Fibroblast of lung (primary cell): ENCODE results near the gene C1QL2. TPM values are rescaled to one million over a fixed set of nuclear protein-coding genes. Genes with fewer than 3 reads are reported as not detected.

Source experiments
- DNase-seq, 2 donors: peaks; one replicate each; pipeline versions ENCODE4 v3.0.0 to v3.0.0-alpha.2; 2010; ENCODE audit warnings: low read depth in 2 of 2
- H2AFZ ChIP-seq: 2 replicates; pipeline ENCODE4 v1.5.1; 2012; ENCODE audit warnings: low read length, control low read depth, inconsistent platforms
- H3K27ac ChIP-seq: 2 replicates; pipeline ENCODE4 v1.5.1; 2011; ENCODE audit warnings: low read length, control low read depth; ENCODE audit not compliant: insufficient read depth
- H3K27me3 ChIP-seq: 2 replicates; pipeline ENCODE4 v1.5.1; 2011; ENCODE audit warnings: mild to moderate bottlenecking, low read length; ENCODE audit not compliant: control insufficient read depth, insufficient read depth
- H3K36me3 ChIP-seq: 2 replicates; pipeline ENCODE4 v1.5.1; 2011; ENCODE audit warnings: low read length; ENCODE audit not compliant: control insufficient read depth, insufficient read depth
- H3K4me1 ChIP-seq: 2 replicates; pipeline ENCODE4 v1.5.1; 2011; ENCODE audit warnings: low read length; ENCODE audit not compliant: control insufficient read depth, insufficient read depth; ENCODE audit errors: extremely low read depth
- H3K4me2 ChIP-seq: 2 replicates; pipeline ENCODE4 v1.5.1; 2011; ENCODE audit warnings: low read length, control low read depth; ENCODE audit not compliant: insufficient read depth; ENCODE audit errors: extremely low read depth
- H3K4me3 ChIP-seq, 4 experiments: fragments of 200-600 bp in 1 of 4; sonication (generic) in 1 of 4; replicated peaks in 1 of 4; 2 replicates each; pipeline ENCODE4 v1.5.1; 2011 to 2016; ENCODE audit warnings: low read length in 4 of 4, low read depth in 3 of 4, mild to moderate bottlenecking in 3 of 4, control low read depth in 2 of 4, inconsistent platforms in 1 of 4, mixed read lengths in 1 of 4; ENCODE audit not compliant: insufficient read depth in 1 of 4; ENCODE audit errors: control extremely low read depth in 1 of 4
- H3K79me2 ChIP-seq: 2 replicates; pipeline ENCODE4 v1.5.1; 2012; ENCODE audit warnings: mild to moderate bottlenecking, low read length, inconsistent platforms; ENCODE audit not compliant: control insufficient read depth, insufficient read depth
- H3K9ac ChIP-seq: 2 replicates; pipeline ENCODE4 v1.5.1; 2011; ENCODE audit warnings: mild to moderate bottlenecking, low read length, control low read depth; ENCODE audit not compliant: insufficient read depth
- H3K9me3 ChIP-seq: 2 replicates; pipeline ENCODE4 v1.5.1; 2012; ENCODE audit warnings: low read depth, low read length; ENCODE audit not compliant: control insufficient read depth, insufficient read depth
- H4K20me1 ChIP-seq: 2 replicates; pipeline ENCODE4 v1.5.1; 2011; ENCODE audit warnings: low read length; ENCODE audit not compliant: control insufficient read depth, insufficient read depth; ENCODE audit errors: extremely low read depth
- CTCF ChIP-seq, 2 donors: IDR thresholded peaks in 1 of 2; conservative IDR thresholded peaks in 1 of 2; 1 replicate in 1 of 2; 2 replicates in 1 of 2; pipeline ENCODE4 v1.5.1; 2011 to 2012; ENCODE audit warnings: low read length in 2 of 2, control low read depth in 1 of 2, inconsistent platforms in 1 of 2, low read depth in 1 of 2, mild to moderate bottlenecking in 1 of 2
- EZH2 ChIP-seq: IDR thresholded peaks from 2 replicates; pipeline ENCODE4 v1.5.1; 2012; ENCODE audit warnings: low read length, control low read depth, mild to moderate bottlenecking; ENCODE audit errors: missing control alignments
- polyA plus RNA-seq, 2 donors: library from polyadenylated mRNA; depleted of rRNA in 1 of 2; stranded (reverse) in 1 of 2; unstranded in 1 of 2; fragments of >200 nt; gene quantifications; 2 replicates each; pipeline ENCODE4 v1.2.1, GENCODE V29; 2011 to 2012; ENCODE audit warnings: missing spikeins in 1 of 2
- total RNA-seq: library from RNA; depleted of rRNA; stranded (reverse); fragments of >200 nt; gene quantifications from 2 replicates; pipeline ENCODE4 v1.2.1, GENCODE V29; 2014

C1QL2 gene
- total and polyA plus RNA-seq, 2 donors (not counting 1 experiment from before 2014, with no cell fraction given), result not detected

GRCh38 chr2:119123389-119123788 lies 35.2 kb downstream of the C1QL2 start:
- no peaks in the 10 kb centered on the region for H3K79me2 ChIP-seq
- TF ChIP-seq CTCF (conservative IDR thresholded peaks at IDR 0.05 in 1 of 2, IDR thresholded peaks at IDR 0.05 in 1 of 2; ENCODE audit: low read depth in 1 of 2, low read length in 2 of 2) (no peak), EZH2 (no peak)
- no peaks in the 10 kb centered on the region for H3K4me1 ChIP-seq
- no peak overlapping the region for H3K4me2 ChIP-seq
- H3K9ac ChIP-seq, result no peak overlapping the region
- H4K20me1 ChIP-seq, result no peaks in the 10 kb centered on the region
- H3K9me3 ChIP-seq, result no peaks in the 10 kb centered on the region
- DNase-seq, result no peak
- H3K4me3 ChIP-seq, result no peak overlapping the region
- no peaks in the 10 kb centered on the region for H3K27me3 ChIP-seq
- H3K27ac ChIP-seq, result no peak overlapping the region
- no peaks in the 10 kb centered on the region for H3K36me3 ChIP-seq
- no peak overlapping the region for H2AFZ ChIP-seq

DNA sequence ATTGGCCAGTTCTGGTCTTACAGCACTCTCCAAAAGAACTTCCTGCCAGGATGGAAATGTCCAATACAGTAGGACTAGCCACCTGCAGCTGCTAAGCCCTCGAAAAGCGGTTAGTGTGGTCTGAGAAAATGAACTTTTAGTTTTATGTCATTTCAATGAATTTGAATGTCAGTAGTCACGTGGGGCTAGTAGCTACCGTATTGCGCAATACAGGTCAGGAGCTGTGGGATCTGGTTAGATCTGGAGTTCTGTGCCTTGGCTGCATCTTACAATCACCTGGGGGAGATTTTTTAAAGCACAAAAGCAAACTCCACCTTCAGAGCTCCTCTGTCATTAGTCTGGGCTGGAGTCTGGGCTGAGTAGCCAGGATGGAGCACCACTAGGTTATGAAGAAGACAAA lies 35.9 kb downstream of the C1QL2 start:
- no peak for DNase-seq
- TF ChIP-seq EZH2 (no peak), CTCF (conservative IDR thresholded peaks at IDR 0.05 in 1 of 2, IDR thresholded peaks at IDR 0.05 in 1 of 2; ENCODE audit: low read depth in 1 of 2, low read length in 2 of 2) (no peak)
- no peak overlapping the region for H3K9ac ChIP-seq
- H3K4me3 ChIP-seq, result no peak overlapping the region
- H3K4me1 ChIP-seq, result no peaks in the 10 kb centered on the region
- no peak overlapping the region for H2AFZ ChIP-seq
- no peaks in the 10 kb centered on the region for H3K36me3 ChIP-seq
- H3K9me3 ChIP-seq, result no peaks in the 10 kb centered on the region
- no peak overlapping the region for H3K4me2 ChIP-seq
- H3K79me2 ChIP-seq, result no peaks in the 10 kb centered on the region
- no peak overlapping the region for H3K27ac ChIP-seq
- H3K27me3 ChIP-seq, result no peaks in the 10 kb centered on the region
- no peaks in the 10 kb centered on the region for H4K20me1 ChIP-seq

GRCh38 chr2:119119999-119120756 lies 38.4 kb downstream of the C1QL2 start:
- Histone ChIP-seq H3K4me3 (no peak overlapping the region), H3K36me3 (no peaks in the 10 kb centered on the region), H3K79me2 (no peaks in the 10 kb centered on the region), H3K9ac (no peak overlapping the region), H3K27ac (no peak overlapping the region), H3K27me3 (no peaks in the 10 kb centered on the region), H2AFZ (no peak overlapping the region), H3K9me3 (no peaks in the 10 kb centered on the region), H4K20me1 (no peaks in the 10 kb centered on the region), H3K4me2 (no peak overlapping the region), H3K4me1 (no peaks in the 10 kb centered on the region)
- DNase-seq, result no peak
- TF ChIP-seq EZH2 (no peak), CTCF (conservative IDR thresholded peaks at IDR 0.05 in 1 of 2, IDR thresholded peaks at IDR 0.05 in 1 of 2; ENCODE audit: low read depth in 1 of 2, low read length in 2 of 2) (no peak)
